Transverse colon (tissue), 4 donors: ENCODE measurements around the gene ITGA11. TPM values are rescaled to one million over a fixed set of nuclear protein-coding genes. Genes with fewer than 3 reads are reported as not detected.

Experiments
- DNase-seq: peaks from one replicate; pipeline ENCODE4 v3.0.0-alpha.2; 2019
- H3K27ac ChIP-seq, 4 donors: fragments of 200-600 bp; sonication (generic); 2 replicates each; pipeline ENCODE4 v1.5.1; 2016 to 2018; ENCODE audit warnings: inconsistent platforms in 4 of 4
- H3K27me3 ChIP-seq: fragments of 200-600 bp; sonication (generic); 2 replicates; pipeline ENCODE4 v1.5.1; 2017; ENCODE audit warnings: inconsistent platforms
- H3K36me3 ChIP-seq, 4 donors: fragments of 200-600 bp; sonication (generic); 2 replicates each; pipeline ENCODE4 v1.5.1; 2017 to 2019; ENCODE audit warnings: inconsistent platforms in 4 of 4
- H3K4me1 ChIP-seq, 4 donors: fragments of 200-600 bp; sonication (generic); 2 replicates each; pipeline ENCODE4 v1.5.1; 2017 to 2020; ENCODE audit warnings: inconsistent platforms in 4 of 4
- H3K4me3 ChIP-seq, 4 donors: fragments of 200-600 bp; sonication (generic); 1 replicate in 1 of 4; 2 replicates in 3 of 4; pipeline versions ENCODE4 v1.5.1 to v1.6.1; 2017 to 2019; ENCODE audit warnings: inconsistent platforms in 4 of 4
- H3K9me3 ChIP-seq, 2 donors: fragments of 200-600 bp; sonication (generic); 2 replicates each; pipeline ENCODE4 v1.5.1; 2017 to 2019; ENCODE audit warnings: inconsistent platforms in 2 of 2
- EP300 ChIP-seq: sonication (generic); formaldehyde crosslinking; IDR thresholded peaks from one replicate; pipeline ENCODE4 v1.6.1; 2017; ENCODE audit warnings: antibody characterized with exemption, low read depth
- POLR2A ChIP-seq: fragments of 450-650 bp; IDR thresholded peaks from one replicate; pipeline ENCODE4 v1.6.1; 2016; ENCODE audit warnings: antibody characterized with exemption, mild to moderate bottlenecking, moderate library complexity
- POLR2AphosphoS5 ChIP-seq, 3 donors: sonication (generic); formaldehyde crosslinking; IDR thresholded peaks; one replicate each; pipeline ENCODE4 v1.6.1; 2016; ENCODE audit warnings: antibody characterized with exemption in 3 of 3
- WGBS, 2 donors: methylation state at CpG; one replicate each; pipeline ENCODE4 v1.1.5; 2018; ENCODE audit warnings: low coverage in 1 of 2; 5-methylcytosine and 5-hydroxymethylcytosine counted together
- in situ Hi-C, 4 donors: fragments of 200-750 bp; cut with MboI; loops; one replicate each; pipeline versions ENCODE4 v1.15.0 to v1.15.1; 2017; ENCODE audit warnings: low sequenced_read_pairs in 3 of 4, low pct_ligation_motif_present in 1 of 4, low pct_unique_long_range_greater_than_20kb in 1 of 4
- intact Hi-C: fragments of 100-400 bp; cut with DNase I; formaldehyde crosslinking; loops from one replicate; pipeline ENCODE4 v1.15.1; 2023; ENCODE audit warnings: low total_unique reads
- total RNA-seq, 4 donors: library from RNA; depleted of rRNA; stranded (reverse); fragments of >200 nt; gene quantifications; one replicate each; pipeline ENCODE4 v1.1.0, GENCODE V29; 2016
- TF ChIP-seq, protein P1 (sequence below), 5 experiments: fragments of 200-600 bp in 3 of 5; fragments of 450-650 bp in 2 of 5; sonication (generic) in 3 of 5; IDR thresholded peaks; 1 replicate in 2 of 5; 2 replicates in 3 of 5; pipeline ENCODE4 v1.5.1; 2016 to 2017; ENCODE audit warnings: antibody characterized with exemption in 5 of 5, inconsistent platforms in 3 of 5, mild to moderate bottlenecking in 2 of 5, moderate library complexity in 1 of 5

The ITGA11 gene
- total RNA-seq, 4 donors from 2014 or later: 0.37 to 3.2 (median 1.1) TPM

DNA sequence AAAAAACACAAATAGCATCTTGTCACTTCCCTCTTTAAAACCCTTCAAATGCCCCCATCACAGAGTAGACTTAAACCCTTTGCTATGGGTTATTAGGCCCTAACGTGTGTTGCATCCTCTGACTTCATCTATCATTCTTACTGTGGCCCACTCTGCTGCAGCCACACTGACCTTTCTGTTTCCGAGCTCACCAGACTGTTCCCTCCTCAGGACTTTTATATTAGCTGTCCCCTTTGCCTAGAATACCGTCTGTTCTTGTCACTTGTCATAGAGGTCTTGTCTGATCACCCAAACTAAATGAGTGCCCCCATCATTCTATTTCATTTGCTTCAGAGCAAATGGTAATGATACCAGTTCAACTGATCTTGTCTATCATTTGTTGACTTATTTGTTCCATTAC is 155.3 kb downstream of the ITGA11 start:
- Histone ChIP-seq H3K27me3 (no peaks in the 10 kb centered on the region), H3K9me3 (no peaks in the 10 kb centered on the region), H3K4me1 (peaks cover 17 to 41% (median 37%) of the 10 kb centered on the region in 4 donors), H3K36me3 (no peaks in the 10 kb centered on the region), H3K4me3 (peak overlapping the region in 3 of 4 donors; percentile 53 to 89 (median 67)), H3K27ac (peak overlapping the region; percentile 97 to 99 (median 98))
- DNase-seq: no peak
- in situ Hi-C loops (no loop called here), intact Hi-C loops (no loop called here)
- 66 to 69% methylated on average over 3 of the region's 3 CpGs for WGBS, 2 donors
- TF ChIP-seq, protein P1, sequence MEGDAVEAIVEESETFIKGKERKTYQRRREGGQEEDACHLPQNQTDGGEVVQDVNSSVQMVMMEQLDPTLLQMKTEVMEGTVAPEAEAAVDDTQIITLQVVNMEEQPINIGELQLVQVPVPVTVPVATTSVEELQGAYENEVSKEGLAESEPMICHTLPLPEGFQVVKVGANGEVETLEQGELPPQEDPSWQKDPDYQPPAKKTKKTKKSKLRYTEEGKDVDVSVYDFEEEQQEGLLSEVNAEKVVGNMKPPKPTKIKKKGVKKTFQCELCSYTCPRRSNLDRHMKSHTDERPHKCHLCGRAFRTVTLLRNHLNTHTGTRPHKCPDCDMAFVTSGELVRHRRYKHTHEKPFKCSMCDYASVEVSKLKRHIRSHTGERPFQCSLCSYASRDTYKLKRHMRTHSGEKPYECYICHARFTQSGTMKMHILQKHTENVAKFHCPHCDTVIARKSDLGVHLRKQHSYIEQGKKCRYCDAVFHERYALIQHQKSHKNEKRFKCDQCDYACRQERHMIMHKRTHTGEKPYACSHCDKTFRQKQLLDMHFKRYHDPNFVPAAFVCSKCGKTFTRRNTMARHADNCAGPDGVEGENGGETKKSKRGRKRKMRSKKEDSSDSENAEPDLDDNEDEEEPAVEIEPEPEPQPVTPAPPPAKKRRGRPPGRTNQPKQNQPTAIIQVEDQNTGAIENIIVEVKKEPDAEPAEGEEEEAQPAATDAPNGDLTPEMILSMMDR (IDR thresholded peaks at IDR 0.05): no peak
- no peak for TF ChIP-seq POLR2A
- TF ChIP-seq POLR2AphosphoS5 (IDR thresholded peaks at IDR 0.05): no peak
- no peak for TF ChIP-seq EP300

DNA sequence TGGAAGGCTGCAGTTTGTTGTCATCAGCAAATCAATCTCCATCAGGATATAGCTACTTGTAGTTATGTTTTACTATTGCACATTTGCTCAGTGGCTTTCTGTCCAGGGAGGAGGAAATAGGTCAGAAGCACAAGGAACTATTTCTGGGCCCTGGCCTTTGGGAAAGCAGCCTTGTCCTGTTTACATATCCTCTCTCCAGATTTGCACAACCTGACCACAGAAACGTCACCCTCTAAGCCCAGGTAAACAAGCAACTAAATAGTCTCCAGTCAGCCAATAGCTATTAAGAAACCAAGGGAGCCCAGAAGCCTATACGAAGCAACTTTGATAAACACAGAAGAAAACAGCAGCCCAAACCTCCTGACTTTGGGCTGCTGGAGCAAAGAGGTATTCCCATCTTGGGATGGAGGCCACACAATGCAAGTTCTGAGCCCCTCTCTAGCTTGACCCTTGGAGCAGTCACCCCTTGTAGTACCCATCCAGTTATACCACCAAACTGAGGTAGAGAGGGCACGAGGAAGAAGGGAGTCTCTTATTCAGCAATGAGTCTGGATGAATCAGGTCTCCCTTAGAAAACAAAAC is 156.7 kb downstream of the ITGA11 start:
- in situ Hi-C loops: no loop called here
- WGBS, 2 donors: 60 to 71% methylated on average over 1 to 3 of the region's 3 CpGs

DNA sequence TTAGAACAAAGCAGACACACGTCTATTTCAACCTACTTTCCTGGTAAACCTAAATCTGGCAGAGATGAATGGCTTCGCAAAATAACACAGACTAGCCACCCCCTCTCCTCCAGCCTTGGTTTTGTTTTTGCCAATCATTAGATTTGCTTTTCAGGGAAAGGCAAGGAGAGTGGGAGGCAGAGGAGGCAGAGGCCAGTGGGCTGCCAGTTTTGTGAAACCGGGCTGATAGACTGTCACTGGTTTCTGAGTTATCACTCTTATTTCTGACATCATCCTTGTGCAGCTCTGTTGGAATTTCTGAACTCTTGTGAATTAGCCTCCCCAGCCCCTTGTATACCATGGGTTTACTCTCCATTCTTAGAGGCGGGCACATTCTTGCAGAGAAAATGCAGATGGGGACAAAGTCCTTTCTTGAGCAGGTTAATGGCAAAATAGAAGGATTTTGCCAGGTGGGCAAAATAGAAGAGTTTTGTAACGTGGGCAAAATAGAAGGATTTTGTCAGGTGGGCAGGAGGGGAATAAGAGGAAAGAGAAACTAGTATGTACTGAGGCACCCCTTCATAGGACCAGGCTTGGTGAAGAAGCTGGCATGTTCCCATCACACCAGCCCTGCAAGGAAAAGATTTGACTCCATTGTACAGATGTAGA is 157.6 kb downstream of the ITGA11 start:
- Histone ChIP-seq H3K36me3 (no peaks in the 10 kb centered on the region), H3K9me3 (no peaks in the 10 kb centered on the region), H3K27me3 (no peaks in the 10 kb centered on the region), H3K4me1 (peaks cover 9 to 17% (median 16%) of the 10 kb centered on the region in 4 donors), H3K27ac (peak overlapping the region in 3 of 4 donors; percentile 72 to 99 (median 97)), H3K4me3 (no peak overlapping the region)
- TF ChIP-seq POLR2A: no peak
- TF ChIP-seq, protein P1 (IDR thresholded peaks at IDR 0.05): no peak
- TF ChIP-seq EP300: no peak
- TF ChIP-seq POLR2AphosphoS5 (IDR thresholded peaks at IDR 0.05): no peak
- DNase-seq: no peak
- in situ Hi-C loops (no loop called here), intact Hi-C loops (no loop called here)
- WGBS, 2 donors: 81 to 86% methylated on average over 3 to 5 of the region's 5 CpGs

More for the DNA sequence above, 156.7 kb downstream of the ITGA11 start:
- H3K4me1 ChIP-seq: peaks cover 11 to 27% (median 25%) of the 10 kb centered on the region in 4 donors
- no peaks in the 10 kb centered on the region for H3K27me3 ChIP-seq
- no peaks in the 10 kb centered on the region for H3K9me3 ChIP-seq
- peak overlapping the region; percentile 97 to 99 (median 98) for H3K27ac ChIP-seq
- no peak for DNase-seq
- no peak overlapping the region for H3K4me3 ChIP-seq
- TF ChIP-seq, protein P1 (IDR thresholded peaks at IDR 0.05): no peak
- peak in 1 of 3 donors; percentile 41 for TF ChIP-seq POLR2AphosphoS5 (IDR thresholded peaks at IDR 0.05)
- intact Hi-C loops: no loop called here
- no peaks in the 10 kb centered on the region for H3K36me3 ChIP-seq

DNA sequence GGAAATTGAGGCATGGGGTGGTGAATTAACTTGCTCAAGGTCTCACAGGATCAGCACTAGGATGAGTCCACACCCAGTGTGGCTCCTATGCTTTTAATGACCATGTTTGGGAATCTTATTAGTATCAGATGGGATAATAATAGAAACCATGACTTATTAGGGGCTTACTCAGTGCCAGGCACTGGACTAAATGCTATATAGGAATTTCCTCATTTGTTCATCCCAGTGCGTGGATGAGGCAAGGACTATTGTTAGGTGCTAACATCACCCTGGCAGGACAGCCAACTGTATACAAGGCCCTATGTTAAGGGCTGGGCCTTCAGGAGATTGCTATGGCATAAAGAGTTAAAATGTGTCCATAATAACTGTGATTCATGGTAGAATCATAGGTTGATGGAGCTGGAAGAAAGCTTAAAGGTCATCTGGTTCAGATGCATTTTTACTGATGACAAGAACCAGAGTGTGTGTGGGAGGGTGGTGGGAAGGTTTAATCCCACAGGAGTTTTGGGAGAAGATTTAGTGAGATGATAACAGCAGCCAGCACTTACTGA is 159.2 kb downstream of the ITGA11 start:
- DNase-seq: no peak
- in situ Hi-C loops: no loop called here
- Histone ChIP-seq H3K36me3 (no peaks in the 10 kb centered on the region), H3K27me3 (no peaks in the 10 kb centered on the region), H3K4me1 (peaks cover 9 to 14% (median 12%) of the 10 kb centered on the region in 4 donors), H3K4me3 (no peak overlapping the region), H3K27ac (peak overlapping the region; percentile 23 to 72 (median 66)), H3K9me3 (no peaks in the 10 kb centered on the region)
- 73% methylated on average over 1 of the region's 1 CpG; no CpG with 5 or more reads in 1 of the 2 donors for WGBS, 2 donors
- TF ChIP-seq, protein P1 (IDR thresholded peaks at IDR 0.05): no peak
- TF ChIP-seq POLR2AphosphoS5 (IDR thresholded peaks at IDR 0.05): no peak
- TF ChIP-seq EP300: no peak
- TF ChIP-seq POLR2A: no peak
- intact Hi-C loops: no loop called here
